Putamen (tissue), 1 donor: ENCODE results near the gene NGDN.
"Not testable (repeated sequence)": the region's sequence is repeated elsewhere in the genome, so short reads cannot be mapped to it uniquely, and the experiment has no call there.

Source experiments
- DNase-seq: peaks from one replicate; pipeline ENCODE4 v3.0.0-alpha.2; 2016; ENCODE audit warnings: low spot score

The NGDN gene

GRCh38 chr14:23469127-23469905 is at the start of gene NGDN:
NGDN (plus strand) TSS chr14:23469703; CDS start chr14:23469716, 13 bp downstream.
- DNase-seq = peak; percentile 100

- DNase-seq = no peak
These were observed 47.9 kb upstream of the NGDN start for GRCh38 chr14:23421594-23421993.

GRCh38 chr14:23423657-23424056 is 45.8 kb upstream of the NGDN start:
- no peak for DNase-seq

- no peak for DNase-seq
These were observed 44.3 kb upstream of the NGDN start for GRCh38 chr14:23425169-23425568.

GRCh38 chr14:23425798-23426197 is 43.7 kb upstream of the NGDN start:
- DNase-seq = not testable (repeated sequence)

- no peak for DNase-seq
These were observed 40.6 kb upstream of the NGDN start for GRCh38 chr14:23428686-23429495.

GRCh38 chr14:23430016-23430722 is 39.3 kb upstream of the NGDN start:
- no peak for DNase-seq

- DNase-seq = no peak
These were observed 38.8 kb upstream of the NGDN start for GRCh38 chr14:23430723-23431085.

GRCh38 chr14:23431486-23431885 is 38.0 kb upstream of the NGDN start:
- no peak for DNase-seq

- DNase-seq = no peak
These were observed 37.2 kb upstream of the NGDN start for GRCh38 chr14:23432102-23432925.

GRCh38 chr14:23432946-23433345 is 36.6 kb upstream of the NGDN start:
- DNase-seq = no peak

GRCh38 chr14:23433457-23433856 is 36.0 kb upstream of the NGDN start:
- no peak for DNase-seq

GRCh38 chr14:23434488-23435222 is 34.8 kb upstream of the NGDN start:
- DNase-seq = peak; percentile 28

- no peak for DNase-seq
These were observed 33.8 kb upstream of the NGDN start, which contains the start of gene MYH7 for GRCh38 chr14:23435543-23436326. MYH7 (minus strand) TSS chr14:23435660; CDS start chr14:23433732, 1,928 bp downstream.

- DNase-seq = peak; percentile 85
These were observed 33.0 kb upstream of the NGDN start for GRCh38 chr14:23436327-23437132.

- no peak for DNase-seq
These were observed 32.1 kb upstream of the NGDN start for GRCh38 chr14:23437133-23438100.

GRCh38 chr14:23438101-23438971 is 31.2 kb upstream of the NGDN start:
- DNase-seq = no peak
